GM23338 (cell line): ENCODE measurements around the gene INO80E. TPM values are rescaled to one million over a fixed set of nuclear protein-coding genes. Genes with fewer than 3 reads are reported as not detected.

ENCODE experiments used
- ATAC-seq: fragments of 200-7000 bp; cut with Tn5 transposase; 3 replicates; pipeline ENCODE4 v1.9.1; 2020
- DNase-seq: peaks from one replicate; pipeline ENCODE4 v3.0.0-alpha.2; 2015; ENCODE audit warnings: low spot score
- H2AFZ ChIP-seq: fragments of 200-600 bp; sonication (generic); 2 replicates; pipeline ENCODE4 v1.8.0; 2016; ENCODE audit warnings: antibody characterized with exemption, mild to moderate bottlenecking, moderate library complexity
- H3F3A ChIP-seq: fragments of 200-600 bp; sonication (generic); replicated peaks from 2 replicates; pipeline ENCODE4 v1.8.0; 2017; ENCODE audit warnings: antibody characterized with exemption, mixed run types, low read depth
- H3K27ac ChIP-seq: fragments of 200-600 bp; sonication (generic); 2 replicates; pipeline ENCODE4 v1.6.1; 2016; ENCODE audit warnings: low read depth
- H3K27me3 ChIP-seq: fragments of 200-600 bp; sonication (generic); 2 replicates; pipeline ENCODE4 v1.8.0; 2016; ENCODE audit warnings: mild to moderate bottlenecking, mixed run types, moderate library complexity; ENCODE audit not compliant: insufficient read depth
- H3K36me3 ChIP-seq: fragments of 200-600 bp; sonication (generic); 2 replicates; pipeline ENCODE4 v1.8.0; 2016; ENCODE audit warnings: mild to moderate bottlenecking; ENCODE audit not compliant: insufficient read depth
- H3K4me1 ChIP-seq: fragments of 200-600 bp; sonication (generic); 2 replicates; pipeline ENCODE4 v1.8.0; 2016; ENCODE audit warnings: mild to moderate bottlenecking, moderate library complexity; ENCODE audit not compliant: insufficient read depth
- H3K4me2 ChIP-seq: fragments of 200-600 bp; sonication (generic); 2 replicates; pipeline ENCODE4 v1.7.1; 2017; ENCODE audit warnings: mixed run types
- H3K4me3 ChIP-seq: fragments of 200-600 bp; sonication (generic); 2 replicates; pipeline ENCODE4 v1.6.1; 2016; ENCODE audit warnings: mixed run types
- H3K79me2 ChIP-seq: fragments of 200-600 bp; sonication (generic); replicated peaks from 2 replicates; pipeline ENCODE4 v1.8.0; 2017; ENCODE audit warnings: mild to moderate bottlenecking; ENCODE audit not compliant: insufficient read depth
- H3K9me2 ChIP-seq: fragments of 200-600 bp; sonication (generic); 2 replicates; pipeline ENCODE4 v1.8.0; 2017; ENCODE audit not compliant: insufficient read depth
- H4K20me1 ChIP-seq: fragments of 200-600 bp; sonication (generic); replicated peaks from 2 replicates; pipeline ENCODE4 v1.8.0; 2017; ENCODE audit warnings: mild to moderate bottlenecking; ENCODE audit not compliant: insufficient read depth
- H3K27ac Mint-ChIP-seq: 2 replicates; pipeline ENCODE4 v1.8.0; 2020; ENCODE audit warnings: inconsistent platforms, mild to moderate bottlenecking, moderate library complexity, mixed read lengths
- H3K27me3 Mint-ChIP-seq: 3 replicates; pipeline ENCODE4 v1.8.0; 2022; ENCODE audit warnings: low read depth, mild to moderate bottlenecking, moderate library complexity, mixed read lengths, inconsistent platforms; ENCODE audit not compliant: insufficient read depth, poor library complexity
- H3K36me3 Mint-ChIP-seq: 3 replicates; pipeline ENCODE4 v1.8.0; 2021; ENCODE audit warnings: low read depth, mild to moderate bottlenecking, inconsistent platforms, moderate library complexity, mixed read lengths
- H3K4me1 Mint-ChIP-seq: 3 replicates; pipeline ENCODE4 v1.8.0; 2020; ENCODE audit warnings: mild to moderate bottlenecking, inconsistent platforms, mixed read lengths
- H3K4me3 Mint-ChIP-seq: 3 replicates; pipeline ENCODE4 v1.8.0; 2021; ENCODE audit warnings: moderate library complexity, mild to moderate bottlenecking, inconsistent platforms, mixed read lengths
- H3K9me3 Mint-ChIP-seq: 3 replicates; pipeline ENCODE4 v1.8.0; 2020; ENCODE audit warnings: moderate library complexity, mild to moderate bottlenecking, inconsistent platforms, mixed read lengths
- CREB1 ChIP-seq: fragments of 250-450 bp; sonication (Bioruptor Pico); IDR thresholded peaks from 2 replicates; pipeline ENCODE4 v1.5.0; 2020; ENCODE audit warnings: low read depth, mild to moderate bottlenecking, moderate library complexity
- EZH2 ChIP-seq: fragments of 200-600 bp; sonication (generic); IDR thresholded peaks from one replicate; pipeline ENCODE4 v1.8.0; 2017; ENCODE audit warnings: antibody characterized with exemption, mild to moderate bottlenecking, low read depth; ENCODE audit not compliant: unreplicated experiment
- EZH2phosphoT487 ChIP-seq: fragments of 200-600 bp; sonication (generic); IDR thresholded peaks from one replicate; pipeline ENCODE4 v1.8.1; 2018; ENCODE audit warnings: antibody characterized with exemption; ENCODE audit not compliant: unreplicated experiment
- JUNB ChIP-seq: IDR thresholded peaks from one replicate; pipeline ENCODE4 v1.6.1; 2016; ENCODE audit warnings: antibody characterized with exemption; ENCODE audit not compliant: unreplicated experiment
- NANOG ChIP-seq: IDR thresholded peaks from 2 replicates; pipeline ENCODE4 v1.6.1; 2016; ENCODE audit warnings: antibody characterized with exemption, borderline replicate concordance
- POLR2AphosphoS5 ChIP-seq: IDR thresholded peaks from 2 replicates; pipeline ENCODE4 v1.6.1; 2016; ENCODE audit warnings: antibody characterized with exemption, low read depth
- STAT1 ChIP-seq: IDR thresholded peaks from one replicate; pipeline ENCODE4 v1.6.1; 2016; ENCODE audit warnings: antibody characterized with exemption; ENCODE audit not compliant: unreplicated experiment
- ZNF114 ChIP-seq: fragments of 250-450 bp; sonication (Bioruptor Pico); IDR thresholded peaks from 2 replicates; pipeline ENCODE4 v1.5.0; 2020; ENCODE audit warnings: mild to moderate bottlenecking, moderate library complexity
- ZNF331 ChIP-seq: fragments of 250-450 bp; sonication (Bioruptor Pico); IDR thresholded peaks from 2 replicates; pipeline ENCODE4 v1.5.0; 2020; ENCODE audit warnings: low read depth, mild to moderate bottlenecking, moderate library complexity
- polyA plus RNA-seq: library from polyadenylated mRNA; unstranded; fragments of >200 nt; fragmentation: Nextera tagmentation; extraction: Ambion mirVana; gene quantifications from 2 replicates; pipeline ENCODE4 v1.2.1, GENCODE V29; 2016
- total RNA-seq: library from RNA; depleted of rRNA; stranded (reverse); fragments of >200 nt; shearing (Covaris generic); gene quantifications from 2 replicates; pipeline ENCODE4 v1.2.3, GENCODE V29; 2014
- TF ChIP-seq, protein P1 (sequence below), 2 experiments: fragments of 200-600 bp in 1 of 2; sonication (generic) in 1 of 2; conservative IDR thresholded peaks; 2 replicates each; pipeline versions ENCODE4 v1.5.1 to v1.6.1; 2016 to 2017; ENCODE audit warnings: antibody characterized with exemption in 2 of 2, low read depth in 2 of 2, mild to moderate bottlenecking in 2 of 2, moderate library complexity in 1 of 2
- TF ChIP-seq, protein P2 (sequence below): fragments of 250-450 bp; sonication (Bioruptor Pico); IDR thresholded peaks from 2 replicates; pipeline ENCODE4 v1.5.0; 2020; ENCODE audit warnings: mild to moderate bottlenecking, moderate library complexity
- TF ChIP-seq, protein P3 (sequence below): IDR thresholded peaks from 2 replicates; pipeline ENCODE4 v1.6.1; 2016; ENCODE audit warnings: antibody characterized with exemption
- TF ChIP-seq, protein P4 (sequence below): IDR thresholded peaks from one replicate; pipeline ENCODE4 v1.6.1; 2018; ENCODE audit warnings: antibody characterized with exemption; ENCODE audit not compliant: unreplicated experiment

The INO80E gene
- total and polyA plus RNA-seq, 2 experiments from 2014 or later, result 66.0 to 71.0 TPM

DNA sequence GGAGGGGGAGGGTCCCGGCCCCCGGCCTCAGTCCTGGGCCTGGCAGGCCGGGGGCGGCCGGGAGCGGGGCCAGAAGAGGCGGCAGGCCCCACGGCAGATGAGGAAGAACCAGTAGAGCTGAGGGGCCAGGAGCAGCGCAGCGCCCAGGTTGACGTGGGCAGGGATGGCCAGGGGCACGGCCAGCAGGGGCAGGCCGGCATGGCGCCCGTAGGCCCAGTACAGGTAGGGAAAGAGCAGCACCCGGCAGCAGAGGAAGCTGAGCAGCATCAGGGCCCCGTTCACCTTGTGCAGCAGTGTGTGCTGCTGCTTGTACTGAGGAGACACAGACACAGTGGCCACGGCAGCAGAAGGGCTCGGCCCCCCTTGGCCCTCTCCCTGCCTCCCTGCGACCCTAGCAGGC is 29.1 kb downstream of the INO80E start:
- H3K4me1 ChIP-seq, result peaks cover 15% of the 10 kb centered on the region
- H3K4me2 ChIP-seq, result no peak overlapping the region
- no peaks in the 10 kb centered on the region; the same call in 1 of the 2 replicates for H4K20me1 ChIP-seq
- Mint-ChIP-seq H3K27ac (no peak overlapping the region), H3K27me3 (peaks cover 13% of the 10 kb centered on the region), H3K36me3 (peaks cover 3% of the 10 kb centered on the region; the same call in 2 of the 3 replicates), H3K4me3 (no peak overlapping the region), H3K4me1 (peaks cover 27% of the 10 kb centered on the region), H3K9me3 (no peaks in the 10 kb centered on the region; the same call in 2 of the 3 replicates)
- H2AFZ ChIP-seq, result no peak overlapping the region
- no peaks in the 10 kb centered on the region for H3K79me2 ChIP-seq
- no peaks in the 10 kb centered on the region for H3K27me3 ChIP-seq
- H3K4me3 ChIP-seq, result no peak overlapping the region
- DNase-seq (no peak), ATAC-seq (no peak)
- H3K36me3 ChIP-seq, result no peaks in the 10 kb centered on the region
- H3F3A ChIP-seq, result 0 out of 2 replicates have a peak, but pooled peaks cover 8% of the 10 kb centered on the region
- H3K9me2 ChIP-seq, result no peaks in the 10 kb centered on the region
- TF ChIP-seq STAT1 (no peak), EZH2 (no peak), ZNF331 (CRISPR knock-in tag) (no peak), ZNF114 (CRISPR knock-in tag) (no peak), EZH2phosphoT487 (no peak), CREB1 (CRISPR knock-in tag) (no peak), POLR2AphosphoS5 (no peak), JUNB (no peak), NANOG (no peak)
- TF ChIP-seq, protein P1, sequence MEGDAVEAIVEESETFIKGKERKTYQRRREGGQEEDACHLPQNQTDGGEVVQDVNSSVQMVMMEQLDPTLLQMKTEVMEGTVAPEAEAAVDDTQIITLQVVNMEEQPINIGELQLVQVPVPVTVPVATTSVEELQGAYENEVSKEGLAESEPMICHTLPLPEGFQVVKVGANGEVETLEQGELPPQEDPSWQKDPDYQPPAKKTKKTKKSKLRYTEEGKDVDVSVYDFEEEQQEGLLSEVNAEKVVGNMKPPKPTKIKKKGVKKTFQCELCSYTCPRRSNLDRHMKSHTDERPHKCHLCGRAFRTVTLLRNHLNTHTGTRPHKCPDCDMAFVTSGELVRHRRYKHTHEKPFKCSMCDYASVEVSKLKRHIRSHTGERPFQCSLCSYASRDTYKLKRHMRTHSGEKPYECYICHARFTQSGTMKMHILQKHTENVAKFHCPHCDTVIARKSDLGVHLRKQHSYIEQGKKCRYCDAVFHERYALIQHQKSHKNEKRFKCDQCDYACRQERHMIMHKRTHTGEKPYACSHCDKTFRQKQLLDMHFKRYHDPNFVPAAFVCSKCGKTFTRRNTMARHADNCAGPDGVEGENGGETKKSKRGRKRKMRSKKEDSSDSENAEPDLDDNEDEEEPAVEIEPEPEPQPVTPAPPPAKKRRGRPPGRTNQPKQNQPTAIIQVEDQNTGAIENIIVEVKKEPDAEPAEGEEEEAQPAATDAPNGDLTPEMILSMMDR (conservative IDR thresholded peaks at IDR 0.05; ENCODE audit: low read depth in 2 of 2), result no peak
- TF ChIP-seq, protein P2, sequence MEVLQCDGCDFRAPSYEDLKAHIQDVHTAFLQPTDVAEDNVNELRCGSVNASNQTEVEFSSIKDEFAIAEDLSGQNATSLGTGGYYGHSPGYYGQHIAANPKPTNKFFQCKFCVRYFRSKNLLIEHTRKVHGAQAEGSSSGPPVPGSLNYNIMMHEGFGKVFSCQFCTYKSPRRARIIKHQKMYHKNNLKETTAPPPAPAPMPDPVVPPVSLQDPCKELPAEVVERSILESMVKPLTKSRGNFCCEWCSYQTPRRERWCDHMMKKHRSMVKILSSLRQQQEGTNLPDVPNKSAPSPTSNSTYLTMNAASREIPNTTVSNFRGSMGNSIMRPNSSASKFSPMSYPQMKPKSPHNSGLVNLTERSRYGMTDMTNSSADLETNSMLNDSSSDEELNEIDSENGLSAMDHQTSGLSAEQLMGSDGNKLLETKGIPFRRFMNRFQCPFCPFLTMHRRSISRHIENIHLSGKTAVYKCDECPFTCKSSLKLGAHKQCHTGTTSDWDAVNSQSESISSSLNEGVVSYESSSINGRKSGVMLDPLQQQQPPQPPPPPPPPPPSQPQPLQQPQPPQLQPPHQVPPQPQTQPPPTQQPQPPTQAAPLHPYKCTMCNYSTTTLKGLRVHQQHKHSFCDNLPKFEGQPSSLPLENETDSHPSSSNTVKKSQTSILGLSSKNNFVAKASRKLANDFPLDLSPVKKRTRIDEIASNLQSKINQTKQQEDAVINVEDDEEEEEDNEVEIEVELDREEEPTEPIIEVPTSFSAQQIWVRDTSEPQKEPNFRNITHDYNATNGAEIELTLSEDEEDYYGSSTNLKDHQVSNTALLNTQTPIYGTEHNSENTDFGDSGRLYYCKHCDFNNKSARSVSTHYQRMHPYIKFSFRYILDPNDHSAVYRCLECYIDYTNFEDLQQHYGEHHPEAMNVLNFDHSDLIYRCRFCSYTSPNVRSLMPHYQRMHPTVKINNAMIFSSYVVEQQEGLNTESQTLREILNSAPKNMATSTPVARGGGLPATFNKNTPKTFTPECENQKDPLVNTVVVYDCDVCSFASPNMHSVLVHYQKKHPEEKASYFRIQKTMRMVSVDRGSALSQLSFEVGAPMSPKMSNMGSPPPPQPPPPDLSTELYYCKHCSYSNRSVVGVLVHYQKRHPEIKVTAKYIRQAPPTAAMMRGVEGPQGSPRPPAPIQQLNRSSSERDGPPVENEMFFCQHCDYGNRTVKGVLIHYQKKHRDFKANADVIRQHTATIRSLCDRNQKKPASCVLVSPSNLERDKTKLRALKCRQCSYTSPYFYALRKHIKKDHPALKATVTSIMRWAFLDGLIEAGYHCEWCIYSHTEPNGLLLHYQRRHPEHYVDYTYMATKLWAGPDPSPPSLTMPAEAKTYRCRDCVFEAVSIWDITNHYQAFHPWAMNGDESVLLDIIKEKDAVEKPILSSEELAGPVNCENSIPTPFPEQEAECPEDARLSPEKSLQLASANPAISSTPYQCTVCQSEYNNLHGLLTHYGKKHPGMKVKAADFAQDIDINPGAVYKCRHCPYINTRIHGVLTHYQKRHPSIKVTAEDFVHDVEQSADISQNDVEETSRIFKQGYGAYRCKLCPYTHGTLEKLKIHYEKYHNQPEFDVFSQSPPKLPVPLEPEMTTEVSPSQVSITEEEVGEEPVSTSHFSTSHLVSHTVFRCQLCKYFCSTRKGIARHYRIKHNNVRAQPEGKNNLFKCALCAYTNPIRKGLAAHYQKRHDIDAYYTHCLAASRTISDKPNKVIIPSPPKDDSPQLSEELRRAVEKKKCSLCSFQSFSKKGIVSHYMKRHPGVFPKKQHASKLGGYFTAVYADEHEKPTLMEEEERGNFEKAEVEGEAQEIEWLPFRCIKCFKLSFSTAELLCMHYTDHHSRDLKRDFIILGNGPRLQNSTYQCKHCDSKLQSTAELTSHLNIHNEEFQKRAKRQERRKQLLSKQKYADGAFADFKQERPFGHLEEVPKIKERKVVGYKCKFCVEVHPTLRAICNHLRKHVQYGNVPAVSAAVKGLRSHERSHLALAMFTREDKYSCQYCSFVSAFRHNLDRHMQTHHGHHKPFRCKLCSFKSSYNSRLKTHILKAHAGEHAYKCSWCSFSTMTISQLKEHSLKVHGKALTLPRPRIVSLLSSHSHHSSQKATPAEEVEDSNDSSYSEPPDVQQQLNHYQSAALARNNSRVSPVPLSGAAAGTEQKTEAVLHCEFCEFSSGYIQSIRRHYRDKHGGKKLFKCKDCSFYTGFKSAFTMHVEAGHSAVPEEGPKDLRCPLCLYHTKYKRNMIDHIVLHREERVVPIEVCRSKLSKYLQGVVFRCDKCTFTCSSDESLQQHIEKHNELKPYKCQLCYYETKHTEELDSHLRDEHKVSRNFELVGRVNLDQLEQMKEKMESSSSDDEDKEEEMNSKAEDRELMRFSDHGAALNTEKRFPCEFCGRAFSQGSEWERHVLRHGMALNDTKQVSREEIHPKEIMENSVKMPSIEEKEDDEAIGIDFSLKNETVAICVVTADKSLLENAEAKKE (CRISPR knock-in tag), result no peak
- TF ChIP-seq, protein P3, sequence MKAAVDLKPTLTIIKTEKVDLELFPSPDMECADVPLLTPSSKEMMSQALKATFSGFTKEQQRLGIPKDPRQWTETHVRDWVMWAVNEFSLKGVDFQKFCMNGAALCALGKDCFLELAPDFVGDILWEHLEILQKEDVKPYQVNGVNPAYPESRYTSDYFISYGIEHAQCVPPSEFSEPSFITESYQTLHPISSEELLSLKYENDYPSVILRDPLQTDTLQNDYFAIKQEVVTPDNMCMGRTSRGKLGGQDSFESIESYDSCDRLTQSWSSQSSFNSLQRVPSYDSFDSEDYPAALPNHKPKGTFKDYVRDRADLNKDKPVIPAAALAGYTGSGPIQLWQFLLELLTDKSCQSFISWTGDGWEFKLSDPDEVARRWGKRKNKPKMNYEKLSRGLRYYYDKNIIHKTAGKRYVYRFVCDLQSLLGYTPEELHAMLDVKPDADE, result no peak
- TF ChIP-seq, protein P4, sequence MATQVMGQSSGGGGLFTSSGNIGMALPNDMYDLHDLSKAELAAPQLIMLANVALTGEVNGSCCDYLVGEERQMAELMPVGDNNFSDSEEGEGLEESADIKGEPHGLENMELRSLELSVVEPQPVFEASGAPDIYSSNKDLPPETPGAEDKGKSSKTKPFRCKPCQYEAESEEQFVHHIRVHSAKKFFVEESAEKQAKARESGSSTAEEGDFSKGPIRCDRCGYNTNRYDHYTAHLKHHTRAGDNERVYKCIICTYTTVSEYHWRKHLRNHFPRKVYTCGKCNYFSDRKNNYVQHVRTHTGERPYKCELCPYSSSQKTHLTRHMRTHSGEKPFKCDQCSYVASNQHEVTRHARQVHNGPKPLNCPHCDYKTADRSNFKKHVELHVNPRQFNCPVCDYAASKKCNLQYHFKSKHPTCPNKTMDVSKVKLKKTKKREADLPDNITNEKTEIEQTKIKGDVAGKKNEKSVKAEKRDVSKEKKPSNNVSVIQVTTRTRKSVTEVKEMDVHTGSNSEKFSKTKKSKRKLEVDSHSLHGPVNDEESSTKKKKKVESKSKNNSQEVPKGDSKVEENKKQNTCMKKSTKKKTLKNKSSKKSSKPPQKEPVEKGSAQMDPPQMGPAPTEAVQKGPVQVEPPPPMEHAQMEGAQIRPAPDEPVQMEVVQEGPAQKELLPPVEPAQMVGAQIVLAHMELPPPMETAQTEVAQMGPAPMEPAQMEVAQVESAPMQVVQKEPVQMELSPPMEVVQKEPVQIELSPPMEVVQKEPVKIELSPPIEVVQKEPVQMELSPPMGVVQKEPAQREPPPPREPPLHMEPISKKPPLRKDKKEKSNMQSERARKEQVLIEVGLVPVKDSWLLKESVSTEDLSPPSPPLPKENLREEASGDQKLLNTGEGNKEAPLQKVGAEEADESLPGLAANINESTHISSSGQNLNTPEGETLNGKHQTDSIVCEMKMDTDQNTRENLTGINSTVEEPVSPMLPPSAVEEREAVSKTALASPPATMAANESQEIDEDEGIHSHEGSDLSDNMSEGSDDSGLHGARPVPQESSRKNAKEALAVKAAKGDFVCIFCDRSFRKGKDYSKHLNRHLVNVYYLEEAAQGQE, result no peak
- no peak overlapping the region for H3K27ac ChIP-seq
